ENCODE data around the gene SPPL2B.

DNA sequence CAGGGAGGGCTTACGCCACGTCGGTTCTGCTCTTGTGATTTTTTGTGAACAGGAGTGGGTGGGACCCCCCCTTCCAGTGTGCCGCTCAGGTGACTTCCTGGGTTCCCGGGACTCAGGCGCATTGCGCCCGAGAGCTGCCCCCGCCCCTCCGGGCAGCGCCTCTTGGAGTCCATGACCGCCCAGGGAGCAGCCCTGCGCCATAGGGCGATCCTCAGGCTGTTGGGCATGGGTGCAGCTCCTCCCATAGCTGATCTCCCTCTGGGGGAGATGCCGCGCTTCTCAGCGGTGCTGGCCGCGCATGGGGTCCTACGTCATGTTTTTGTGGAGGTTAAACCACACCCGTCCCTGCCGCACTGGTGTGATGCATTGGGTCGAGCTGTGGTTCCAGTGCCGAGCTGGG is 23.6 kb downstream of the SPPL2B start:
- TF ChIP-seq CTCF (IDR thresholded peaks at IDR 0.05) (no peak), EP300 (IDR thresholded peaks at IDR 0.05) (no peak), POLR2A (IDR thresholded peaks at IDR 0.05) (no peak)
